Measurements from ENCODE around the gene STAT5A.

GRCh38 chr17:42287305-42287976 is 857 bp upstream of the STAT5A start:
- TF ChIP-seq EZH2 (IDR thresholded peaks at IDR 0.05; ENCODE audit: insufficient read depth, low read length) (no peak), CTCF (IDR thresholded peaks at IDR 0.05; ENCODE audit: insufficient read depth, low read depth, low read length) (no peak)

All from astrocyte (in vitro differentiated cells and primary cell).